GM19468 (cell line): ENCODE data around the gene FAM24B.

Source experiments
- ATAC-seq: cut with Tn5 transposase; IDR thresholded peaks from one replicate; pipeline ENCODE4 v1.9.1; 2021; ENCODE audit warnings: mild to moderate bottlenecking, moderate library complexity, moderate number of reproducible peaks; ENCODE audit not compliant: unreplicated experiment; ENCODE audit errors: extremely low read depth

Gene FAM24B

DNA sequence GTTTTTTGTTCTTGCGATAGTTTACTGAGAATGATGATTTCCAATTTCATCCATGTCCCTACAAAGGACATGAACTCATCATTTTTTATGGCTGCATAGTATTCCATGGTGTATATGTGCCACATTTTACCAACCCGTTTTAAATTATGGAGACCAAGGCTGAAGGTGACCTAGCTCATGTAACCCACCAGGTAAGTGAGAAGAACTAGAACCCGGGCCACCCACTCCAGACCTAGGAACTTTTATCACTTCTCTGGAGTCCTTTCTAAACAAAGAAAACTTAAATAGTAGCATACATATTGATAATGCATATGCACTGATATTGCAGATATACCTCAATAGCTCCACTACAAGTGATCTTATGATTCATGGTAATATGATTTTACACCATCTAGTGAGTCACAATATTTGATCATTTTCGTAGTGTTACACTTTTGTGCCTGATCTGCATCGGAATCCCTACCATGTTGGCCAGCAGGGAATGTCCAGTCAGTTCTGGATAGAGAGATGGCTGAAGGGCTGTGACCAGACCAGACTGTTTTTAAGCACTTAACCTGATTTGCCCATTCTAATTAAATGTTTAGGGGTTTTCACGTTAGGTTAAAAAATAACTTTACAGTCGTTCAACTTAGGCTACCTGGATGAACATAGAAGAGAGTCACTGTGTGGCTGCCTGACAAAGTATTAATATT is 49.0 kb downstream of the FAM24B start:
- ATAC-seq: no peak

GRCh38 chr10:122829454-122829853 is 49.9 kb downstream of the FAM24B start:
- no peak for ATAC-seq

DNA sequence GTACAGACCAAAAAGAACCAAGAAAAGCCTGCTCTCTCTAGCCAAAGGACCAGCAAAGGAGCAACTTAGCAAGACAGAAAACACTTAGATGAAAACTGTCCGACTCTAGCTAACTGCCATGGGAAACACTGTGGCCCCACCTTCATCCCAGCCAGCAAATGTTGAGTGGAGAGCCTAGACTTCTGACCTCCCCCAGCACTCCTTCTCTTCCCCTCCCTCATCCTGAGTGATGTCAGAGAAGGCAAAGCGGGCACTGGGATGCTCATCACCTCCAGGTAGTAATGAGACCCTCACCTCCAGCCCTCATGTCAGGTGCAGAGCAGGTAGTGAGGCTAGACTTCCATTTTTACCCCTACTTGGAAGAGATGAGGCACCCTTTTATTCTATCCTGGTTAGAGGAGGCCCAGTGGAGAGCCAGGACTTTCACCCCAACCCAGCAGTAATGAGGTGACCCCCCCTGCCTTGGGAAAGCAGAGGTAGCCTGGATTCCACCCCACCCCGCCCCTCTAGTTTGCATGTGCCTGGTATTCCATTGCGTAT is 50.6 kb downstream of the FAM24B start:
- no peak for ATAC-seq

DNA sequence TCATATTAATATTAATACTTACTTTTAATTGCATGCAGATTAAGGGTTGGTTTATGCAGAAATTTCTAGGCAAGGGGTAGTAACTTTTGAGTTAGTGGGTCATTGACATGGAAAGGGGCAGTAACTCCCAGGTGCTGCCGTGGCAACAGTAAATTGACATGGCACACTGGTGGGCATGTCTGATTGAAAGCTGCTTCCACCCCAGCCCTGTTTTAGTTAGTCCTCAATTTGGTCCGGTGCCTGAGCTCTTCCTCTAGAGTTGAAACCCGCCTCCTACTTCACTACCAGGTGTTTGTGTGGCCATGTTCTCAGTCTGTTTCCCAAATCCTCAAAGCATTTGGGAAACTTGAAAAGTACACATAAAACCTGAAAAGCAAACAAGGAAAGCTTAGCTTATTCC is 52.1 kb downstream of the FAM24B start:
- ATAC-seq: no peak

- no peak for ATAC-seq
Observed at GRCh38 chr10:122822973-122823690, 56.2 kb downstream of the FAM24B start.

- ATAC-seq: no peak
Observed at GRCh38 chr10:122821808-122822207, 57.6 kb downstream of the FAM24B start.

GRCh38 chr10:122815458-122815857 is 63.9 kb downstream of the FAM24B start:
- ATAC-seq: no peak

DNA sequence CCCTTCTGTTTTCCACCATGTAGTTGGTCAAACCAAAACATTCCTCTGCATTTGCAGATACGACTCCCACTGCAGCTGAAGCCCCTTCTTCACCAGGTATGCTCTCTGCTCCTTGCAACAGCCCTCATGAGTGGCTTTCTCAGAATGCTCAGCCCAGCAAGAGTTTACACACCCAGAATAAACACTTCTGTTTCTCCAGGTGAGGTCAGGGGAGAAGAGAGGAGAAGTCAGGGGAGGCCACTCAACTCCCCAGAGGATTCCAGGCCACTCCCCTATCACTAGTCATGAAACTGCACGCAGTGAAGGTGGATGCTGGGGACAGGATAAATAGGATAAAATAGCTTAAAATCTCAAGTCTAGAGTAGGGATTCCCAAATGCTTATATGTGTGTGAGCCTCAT is 64.9 kb downstream of the FAM24B start:
- ATAC-seq: no peak

DNA sequence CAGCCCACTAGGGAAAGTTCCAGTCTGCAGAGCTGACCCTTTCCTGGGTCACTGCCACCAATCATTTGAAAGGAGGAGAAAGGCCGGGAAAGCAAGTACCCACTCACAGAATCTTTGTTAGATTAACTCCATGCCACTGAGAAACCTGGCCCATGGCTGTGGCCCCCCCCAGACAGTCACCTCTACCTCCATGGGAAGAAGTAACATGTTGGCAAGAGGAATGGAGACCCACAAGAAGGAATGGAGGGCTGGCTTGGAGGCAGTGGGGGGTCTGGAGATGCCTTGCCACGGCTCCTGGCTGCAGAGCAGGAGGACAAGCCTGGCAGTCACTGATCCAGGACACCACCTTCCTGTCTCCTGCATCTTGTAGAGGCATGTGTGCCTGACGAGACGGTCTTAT is 66.6 kb downstream of the FAM24B start:
- no peak for ATAC-seq

DNA sequence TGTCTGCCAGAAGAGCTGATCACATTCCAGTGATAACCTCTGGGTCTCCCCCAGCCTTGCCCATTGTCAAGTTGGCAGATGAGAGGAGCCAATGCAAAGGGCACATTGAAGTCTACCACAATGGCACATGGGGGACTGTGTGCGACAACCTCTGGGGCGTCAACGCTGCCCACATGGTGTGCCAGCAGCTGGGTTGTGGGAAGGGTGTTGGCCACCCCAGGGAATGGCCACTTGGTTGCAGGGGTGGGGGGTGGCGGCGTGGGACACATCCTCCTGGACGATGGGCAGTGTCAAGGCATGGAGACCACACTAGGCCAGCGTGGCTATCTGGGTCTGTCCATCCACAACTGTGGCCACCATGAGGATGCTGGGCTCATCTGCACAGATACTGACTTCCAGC is 77.1 kb downstream of the FAM24B start:
- ATAC-seq: no peak
